NB4 (cell line): Measurements from ENCODE around the gene HPGD.
"Not testable (repeated sequence)": the region's sequence is repeated elsewhere in the genome, so short reads cannot be mapped to it uniquely, and the experiment has no call there.

Experiments used
- DNase-seq: peaks from one replicate; pipeline ENCODE4 v3.0.0; 2010; ENCODE audit warnings: low read depth
- H3K4me3 ChIP-seq: one replicate; pipeline ENCODE4 v1.5.1; 2011; ENCODE audit warnings: mild to moderate bottlenecking, low read depth, low read length, moderate library complexity
- MYC ChIP-seq: IDR thresholded peaks from 2 replicates; pipeline ENCODE4 v1.6.1; 2011; ENCODE audit warnings: low read depth, low read length
- POLR2A ChIP-seq: IDR thresholded peaks from 2 replicates; pipeline ENCODE4 v1.6.1; 2011; ENCODE audit warnings: mild to moderate bottlenecking; ENCODE audit not compliant: insufficient read length; ENCODE audit errors: extremely low read depth
- TF ChIP-seq, protein P1 (sequence below): IDR thresholded peaks from one replicate; pipeline ENCODE4 v1.5.1; 2012; ENCODE audit warnings: low read depth, low read length
- TF ChIP-seq, protein P2 (sequence below): IDR thresholded peaks from 2 replicates; pipeline ENCODE4 v1.6.1; 2011; ENCODE audit warnings: low read depth, low read length

The HPGD gene

DNA sequence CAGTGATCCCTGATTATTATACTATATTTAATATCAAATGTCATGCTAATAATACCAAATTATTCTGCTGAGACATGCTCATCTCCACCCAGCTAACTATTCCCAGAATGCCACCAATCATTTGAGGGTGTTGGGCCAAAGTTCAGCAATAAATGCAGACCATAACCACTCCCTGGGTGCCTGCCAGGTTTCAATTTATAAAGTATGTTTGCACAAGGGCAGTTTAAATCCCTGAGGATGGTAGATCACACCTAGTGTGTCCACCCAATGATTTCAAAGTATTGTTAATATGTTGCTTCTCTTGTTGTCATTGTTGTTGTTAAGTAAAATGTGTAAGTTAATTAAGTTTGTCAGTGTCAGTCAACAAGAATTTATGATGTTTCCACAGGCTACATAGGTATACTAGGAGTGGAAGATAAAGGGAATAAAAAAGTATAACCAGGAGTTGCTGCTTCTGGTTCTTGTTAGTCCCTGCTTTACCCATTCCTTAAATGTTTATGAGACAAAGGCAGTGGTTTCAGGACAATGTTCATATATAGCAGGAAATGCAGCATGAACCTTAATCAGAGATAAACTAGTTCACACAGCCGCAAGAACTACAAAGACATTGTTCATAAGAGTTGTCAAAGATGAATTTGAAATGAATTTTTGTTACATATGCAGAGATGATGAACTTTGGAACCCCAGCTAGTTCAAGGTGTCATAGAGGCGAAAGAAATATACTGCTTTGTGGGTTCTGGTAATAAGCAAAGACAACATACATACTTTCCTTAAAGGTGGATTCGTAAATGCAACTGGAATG lies 25.5 kb downstream of the HPGD start:
- no peak overlapping the region for H3K4me3 ChIP-seq
- no peak for DNase-seq

DNA sequence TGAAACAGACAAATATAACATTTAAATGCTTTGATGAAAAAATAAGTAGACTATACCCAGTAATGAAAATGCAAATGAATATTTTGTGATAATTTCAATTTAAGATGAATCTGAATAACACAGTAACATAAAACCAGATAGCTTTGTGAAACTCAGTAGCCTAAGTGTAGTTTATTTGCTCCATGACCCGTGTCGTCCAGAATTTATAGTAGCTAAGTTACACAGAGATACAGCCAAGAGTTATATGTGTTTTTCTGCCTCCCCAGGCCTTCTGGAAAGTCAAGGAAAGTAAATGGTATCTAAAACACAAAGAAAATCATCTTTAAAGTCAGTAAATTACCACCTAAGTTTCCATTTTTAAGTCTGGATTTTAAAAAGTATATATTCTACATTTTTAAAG lies 26.7 kb downstream of the HPGD start:
- H3K4me3 ChIP-seq = no peak overlapping the region
- TF ChIP-seq, protein P1, sequence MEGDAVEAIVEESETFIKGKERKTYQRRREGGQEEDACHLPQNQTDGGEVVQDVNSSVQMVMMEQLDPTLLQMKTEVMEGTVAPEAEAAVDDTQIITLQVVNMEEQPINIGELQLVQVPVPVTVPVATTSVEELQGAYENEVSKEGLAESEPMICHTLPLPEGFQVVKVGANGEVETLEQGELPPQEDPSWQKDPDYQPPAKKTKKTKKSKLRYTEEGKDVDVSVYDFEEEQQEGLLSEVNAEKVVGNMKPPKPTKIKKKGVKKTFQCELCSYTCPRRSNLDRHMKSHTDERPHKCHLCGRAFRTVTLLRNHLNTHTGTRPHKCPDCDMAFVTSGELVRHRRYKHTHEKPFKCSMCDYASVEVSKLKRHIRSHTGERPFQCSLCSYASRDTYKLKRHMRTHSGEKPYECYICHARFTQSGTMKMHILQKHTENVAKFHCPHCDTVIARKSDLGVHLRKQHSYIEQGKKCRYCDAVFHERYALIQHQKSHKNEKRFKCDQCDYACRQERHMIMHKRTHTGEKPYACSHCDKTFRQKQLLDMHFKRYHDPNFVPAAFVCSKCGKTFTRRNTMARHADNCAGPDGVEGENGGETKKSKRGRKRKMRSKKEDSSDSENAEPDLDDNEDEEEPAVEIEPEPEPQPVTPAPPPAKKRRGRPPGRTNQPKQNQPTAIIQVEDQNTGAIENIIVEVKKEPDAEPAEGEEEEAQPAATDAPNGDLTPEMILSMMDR = no peak
- TF ChIP-seq, protein P2, sequence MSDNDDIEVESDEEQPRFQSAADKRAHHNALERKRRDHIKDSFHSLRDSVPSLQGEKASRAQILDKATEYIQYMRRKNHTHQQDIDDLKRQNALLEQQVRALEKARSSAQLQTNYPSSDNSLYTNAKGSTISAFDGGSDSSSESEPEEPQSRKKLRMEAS = no peak
- TF ChIP-seq MYC (no peak), POLR2A (no peak)
- no peak for DNase-seq

More for the DNA sequence above, 25.5 kb downstream of the HPGD start:
- TF ChIP-seq POLR2A (no peak), MYC (no peak)
- TF ChIP-seq, protein P2 = no peak
- TF ChIP-seq, protein P1 = no peak

DNA sequence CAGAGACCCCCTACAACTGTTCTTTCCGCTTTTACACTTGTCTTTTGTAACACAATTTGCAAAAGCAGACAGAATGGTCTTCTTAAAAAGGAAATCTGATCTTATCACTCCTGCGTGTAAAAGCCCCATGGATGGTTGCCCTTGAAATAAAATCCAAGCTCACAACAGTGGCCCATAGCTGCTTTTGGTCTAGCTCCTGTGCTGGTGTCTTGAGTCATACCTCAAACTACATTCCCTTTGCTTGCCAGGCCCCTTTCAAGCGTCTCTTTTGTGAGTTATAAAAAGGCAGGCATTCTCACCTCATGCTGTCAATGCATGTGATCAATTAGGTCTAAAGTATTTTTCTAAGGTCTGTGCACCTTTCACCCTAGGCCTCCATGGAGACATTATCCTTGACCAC lies 27.6 kb downstream of the HPGD start:
- TF ChIP-seq MYC (no peak), POLR2A (no peak)
- TF ChIP-seq, protein P1 = no peak
- TF ChIP-seq, protein P2 = no peak
- DNase-seq = no peak

DNA sequence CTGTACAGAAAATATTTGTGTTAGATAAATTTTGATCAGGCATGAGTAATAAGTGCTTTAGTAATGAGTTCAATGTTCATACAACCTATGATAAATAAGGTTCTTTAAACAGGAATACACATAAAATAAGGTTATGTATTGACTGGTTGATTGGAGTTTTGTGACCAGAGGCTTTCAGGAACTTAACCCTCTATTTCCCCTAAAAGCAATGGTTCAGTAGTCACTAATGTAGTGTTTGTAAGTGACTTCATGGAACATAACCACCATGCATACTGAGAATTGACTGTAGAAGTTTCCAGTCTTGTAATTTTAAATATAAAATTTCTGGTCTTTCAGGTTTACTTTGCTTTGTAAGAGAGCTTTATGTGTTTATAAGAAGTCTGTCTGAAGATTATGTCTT lies 28.1 kb downstream of the HPGD start:
- TF ChIP-seq POLR2A = no peak
- TF ChIP-seq MYC = no peak
- TF ChIP-seq, protein P1 = no peak
- TF ChIP-seq, protein P2 = no peak
- DNase-seq = no peak

More for the DNA sequence above, 27.6 kb downstream of the HPGD start:
- H3K4me3 ChIP-seq = no peak overlapping the region

DNA sequence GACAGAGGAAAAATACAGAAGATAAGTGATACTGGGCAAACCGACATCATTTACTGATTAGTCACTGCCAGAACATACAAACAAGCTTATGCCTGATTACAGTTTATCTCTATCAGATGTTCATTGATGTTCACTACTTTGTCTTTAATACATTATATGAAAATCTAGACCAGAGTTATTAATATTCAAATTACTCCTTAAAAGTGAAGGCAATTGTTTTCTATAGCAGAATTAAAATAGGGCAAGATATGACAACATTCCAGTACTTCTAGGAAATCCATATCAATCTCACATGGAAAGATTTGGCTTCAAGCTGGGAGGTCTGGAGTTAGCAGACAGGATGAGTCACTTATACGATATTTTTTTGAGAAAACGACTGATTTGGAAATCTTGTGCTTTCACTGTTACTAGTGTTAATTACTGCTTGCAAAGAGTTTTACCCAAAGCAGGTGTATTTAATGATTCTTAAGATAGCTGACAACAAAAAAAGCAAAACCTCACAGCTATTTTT lies 31.8 kb downstream of the HPGD start:
- no peak for DNase-seq
- H3K4me3 ChIP-seq = no peak overlapping the region
- TF ChIP-seq POLR2A (no peak), MYC (no peak)
- TF ChIP-seq, protein P1 = no peak
- TF ChIP-seq, protein P2 = no peak

More for the DNA sequence above, 28.1 kb downstream of the HPGD start:
- H3K4me3 ChIP-seq = no peak overlapping the region

DNA sequence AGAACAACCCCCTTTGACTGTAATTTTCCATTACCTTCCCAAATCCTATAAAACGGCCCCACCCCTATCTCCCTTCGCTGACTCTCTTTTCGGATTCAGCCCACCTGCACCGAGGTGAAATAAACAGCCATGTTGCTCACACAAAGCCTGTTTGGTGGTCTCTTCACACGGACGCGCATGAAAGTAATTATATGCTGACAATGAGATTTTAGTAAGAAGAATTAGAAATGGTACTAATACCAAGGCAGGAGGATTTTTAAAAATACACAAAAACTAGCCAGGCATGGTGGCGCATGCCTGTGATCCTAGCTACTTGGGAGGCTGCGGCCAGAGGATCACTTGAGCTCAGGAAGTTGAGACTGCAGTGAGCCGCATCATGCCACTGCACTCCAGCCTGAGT lies 33.9 kb downstream of the HPGD start:
- DNase-seq, H3K4me3 ChIP-seq: not testable (repeated sequence)
